Endothelial cell of umbilical vein (primary cell): Measurements from ENCODE around the gene HECW1. TPM values are rescaled to one million over a fixed set of nuclear protein-coding genes. Genes with fewer than 3 reads are reported as not detected.

Experiments used
- BruUV-seq: library from RNA; stranded (reverse); fragments of 400-500 nt; replicated peaks from 2 replicates; lab custom pipeline; 2021; lab: Mats Ljungman, UMichigan
- CTCF ChIA-PET: fragments of 300-600, 350-600 bp; sonication (Branson Sonifier 250); formaldehyde crosslinking; loops from one replicate; lab custom pipeline; 2021; ENCODE audit warnings: antibody characterized with exemption, inconsistent platforms; lab: Charles Lee
- POLR2A ChIA-PET: fragments of 300-600, 350-600 bp; sonication (Branson Sonifier 250); formaldehyde crosslinking; loops from one replicate; lab custom pipeline; 2021; ENCODE audit warnings: antibody characterized with exemption, inconsistent platforms; lab: Charles Lee
- DNase-seq: peaks from one replicate; pipeline ENCODE4 v3.0.0-alpha.2; 2011; ENCODE audit warnings: low read depth, low spot score
- FAIRE-seq: peaks from 2 replicates; lab custom pipeline; 2011; peaks lifted over from hg19 to GRCh38; lab: Jason Lieb, UNC
- H2AFZ ChIP-seq: 2 replicates; pipeline ENCODE4 v1.6.0; 2012; ENCODE audit warnings: low read depth, low read length, control low read depth, inconsistent platforms
- H3K27ac ChIP-seq: 2 replicates; pipeline ENCODE4 v1.5.1; 2011; ENCODE audit warnings: low read depth, mild to moderate bottlenecking, control low read depth, low read length, moderate library complexity; ENCODE audit not compliant: insufficient read depth
- H3K27me3 ChIP-seq, 2 experiments: 2 replicates each; pipeline versions ENCODE4 v1.6.0 to v1.6.1; 2011; ENCODE audit warnings: low read length in 2 of 2, mixed read lengths in 1 of 2; ENCODE audit not compliant: control insufficient read depth in 2 of 2, insufficient read depth in 2 of 2
- H3K36me3 ChIP-seq, 2 experiments: 2 replicates in 1 of 2; 3 replicates in 1 of 2; pipeline ENCODE4 v1.5.1; 2011; ENCODE audit warnings: low read length in 2 of 2, mild to moderate bottlenecking in 1 of 2, moderate library complexity in 1 of 2; ENCODE audit not compliant: control insufficient read depth in 2 of 2, insufficient read depth in 2 of 2; ENCODE audit errors: extremely low read depth in 1 of 2
- H3K4me1 ChIP-seq: 3 replicates; pipeline ENCODE4 v1.5.1; 2011; ENCODE audit warnings: mild to moderate bottlenecking, low read length; ENCODE audit not compliant: control insufficient read depth, insufficient read depth; ENCODE audit errors: extremely low read depth
- H3K4me2 ChIP-seq: 2 replicates; pipeline ENCODE4 v1.6.1; 2011; ENCODE audit warnings: low read length, control low read depth, mixed read lengths; ENCODE audit not compliant: insufficient read depth
- H3K4me3 ChIP-seq, 3 experiments: fragments of 200-600 bp in 1 of 3; sonication (generic), shearing (Covaris generic) in 1 of 3; replicated peaks in 1 of 3; 2 replicates each; pipeline ENCODE4 v1.5.1; 2011 to 2016; ENCODE audit warnings: control low read depth in 3 of 3, low read length in 3 of 3, mild to moderate bottlenecking in 2 of 3, inconsistent platforms in 1 of 3, low read depth in 1 of 3, moderate library complexity in 1 of 3; ENCODE audit not compliant: insufficient read depth in 1 of 3
- H3K79me2 ChIP-seq: 2 replicates; pipeline ENCODE4 v1.6.0; 2012; ENCODE audit warnings: low read length, inconsistent platforms; ENCODE audit not compliant: control insufficient read depth, insufficient read depth
- H3K9ac ChIP-seq: replicated peaks from 2 replicates; pipeline ENCODE3; 2011; ENCODE audit warnings: low read length, control low read depth; ENCODE audit not compliant: insufficient read depth; ENCODE audit errors: extremely low read depth
- H3K9me1 ChIP-seq: replicated peaks from 3 replicates; pipeline ENCODE4 v1.6.0; 2011; ENCODE audit warnings: mild to moderate bottlenecking, low read length; ENCODE audit not compliant: control insufficient read depth, insufficient read depth; ENCODE audit errors: extremely low read depth
- H3K9me3 ChIP-seq: replicated peaks from 2 replicates; pipeline ENCODE4 v1.5.1; 2012; ENCODE audit warnings: low read length, inconsistent platforms; ENCODE audit not compliant: control insufficient read depth, insufficient read depth
- H4K20me1 ChIP-seq: replicated peaks from 2 replicates; pipeline ENCODE3; 2011; ENCODE audit warnings: mild to moderate bottlenecking, low read length; ENCODE audit not compliant: control insufficient read depth, insufficient read depth; ENCODE audit errors: extremely low read depth
- EZH2 ChIP-seq: IDR thresholded peaks from 2 replicates; pipeline ENCODE4 v1.6.1; 2012; ENCODE audit warnings: borderline replicate concordance, low read depth, mild to moderate bottlenecking, moderate library complexity, low read length, inconsistent platforms; ENCODE audit not compliant: severe bottlenecking
- FOS ChIP-seq: IDR thresholded peaks from 2 replicates; pipeline ENCODE4 v1.6.1; 2011; ENCODE audit warnings: mild to moderate bottlenecking, low read length, moderate library complexity, borderline replicate concordance; ENCODE audit not compliant: insufficient read depth
- GATA2 ChIP-seq: IDR thresholded peaks from 2 replicates; pipeline ENCODE4 v1.7.0; 2011; ENCODE audit warnings: low read depth, mild to moderate bottlenecking, moderate library complexity, mixed read lengths, low read length; ENCODE audit not compliant: insufficient read length, insufficient read depth
- JUN ChIP-seq: IDR thresholded peaks from 2 replicates; pipeline ENCODE4 v1.6.1; 2011; ENCODE audit warnings: borderline replicate concordance, low read depth; ENCODE audit not compliant: insufficient read length, insufficient read depth
- MYC ChIP-seq: IDR thresholded peaks from one replicate; pipeline ENCODE4 v1.6.1; 2011; ENCODE audit warnings: mild to moderate bottlenecking, low read depth, low read length
- POLR2A ChIP-seq: IDR thresholded peaks from 2 replicates; pipeline ENCODE4 v1.6.1; 2012; ENCODE audit warnings: low read depth, mild to moderate bottlenecking, control low read depth, low read length
- POLR2AphosphoS5 ChIP-seq: IDR thresholded peaks from 2 replicates; pipeline ENCODE4 v1.6.1; 2012; ENCODE audit warnings: low read depth, mild to moderate bottlenecking, control low read depth, low read length, moderate library complexity; ENCODE audit not compliant: insufficient read depth
- dilution Hi-C: fragments of 300-500 bp; cut with MboI; formaldehyde crosslinking; loops from one replicate; pipeline ENCODE4 v1.15.0; 2019; ENCODE audit warnings: low sequenced_read_pairs; ENCODE audit not compliant: extremely low pct_ligation_motif_present
- intact Hi-C: fragments of 100-400 bp; cut with micrococcal nuclease; formaldehyde crosslinking; loops from one replicate; pipeline ENCODE4 v1.10.0; 2022
- polyA plus RNA-seq, 4 experiments: library from polyadenylated mRNA; depleted of rRNA in 3 of 4; stranded (reverse) in 3 of 4; unstranded in 1 of 4; fragments of >200 nt; gene quantifications; 2 replicates each; pipeline versions ENCODE4 v1.2.1 to v1.2.3, GENCODE V29; 2011 to 2012; ENCODE audit warnings: missing spikeins in 1 of 4
- total RNA-seq: library from RNA; stranded (reverse); gene quantifications from 2 replicates; pipeline ENCODE4 v1.2.3, GENCODE V29; 2021
- TF ChIP-seq, protein P1 (sequence below): IDR thresholded peaks from 2 replicates; pipeline ENCODE4 v1.6.1; 2011; ENCODE audit not compliant: insufficient read depth, insufficient read length
- TF ChIP-seq, protein P2 (sequence below), 2 donors: IDR thresholded peaks; 1 replicate in 1 of 2; 2 replicates in 1 of 2; pipeline ENCODE4 v1.5.1; 2011; ENCODE audit warnings: low read length in 2 of 2, mild to moderate bottlenecking in 2 of 2, moderate library complexity in 2 of 2, control low read depth in 1 of 2, inconsistent platforms in 1 of 2, low read depth in 1 of 2; ENCODE audit not compliant: insufficient read depth in 1 of 2; ENCODE audit errors: extremely low read depth in 1 of 2

The HECW1 gene
- total and polyA plus RNA-seq, 2 donors (not counting 3 experiments of a cell fraction or from before 2014, with no cell fraction given): not detected

DNA sequence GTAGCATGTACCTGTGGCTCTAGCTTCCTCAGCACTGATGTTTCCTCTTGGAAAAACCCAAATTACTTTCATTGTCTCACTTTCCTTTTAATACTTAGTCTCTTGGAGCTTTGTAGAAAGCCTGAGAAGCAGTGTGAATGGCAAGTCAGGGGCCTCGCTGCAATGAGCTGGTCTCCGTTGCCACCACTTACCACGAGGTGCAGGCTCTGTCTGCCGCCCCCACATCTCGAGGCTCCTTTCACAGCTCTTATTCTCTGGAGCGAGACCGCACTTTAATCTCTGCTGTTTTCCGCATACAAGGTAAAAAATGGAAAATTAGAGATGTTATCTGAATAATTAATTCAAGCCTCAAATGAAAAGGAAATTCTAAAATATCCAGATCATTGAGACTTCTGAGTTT is 186.2 kb downstream of the HECW1 start:
- H3K4me1 ChIP-seq: no peaks in the 10 kb centered on the region
- dilution Hi-C loops (no loop called here), intact Hi-C loops (no loop called here)
- H3K27ac ChIP-seq: no peak overlapping the region
- ChIA-PET POLR2A (no interaction called here), CTCF (interaction anchor here (0.9 kb wide), 1 partner anchor 141 kb away, joined by 3 read pairs; no protein-coding TSS in a partner anchor)
- BruUV-seq: no TSS peak
- no peaks in the 10 kb centered on the region for H3K79me2 ChIP-seq
- H3K27me3 ChIP-seq: peaks cover 0 to 2% of the 10 kb centered on the region in 2 experiments
- TF ChIP-seq POLR2A (no peak), POLR2AphosphoS5 (no peak), MYC (no peak), JUN (no peak), GATA2 (no peak), EZH2 (no peak), FOS (no peak)
- TF ChIP-seq, protein P1, sequence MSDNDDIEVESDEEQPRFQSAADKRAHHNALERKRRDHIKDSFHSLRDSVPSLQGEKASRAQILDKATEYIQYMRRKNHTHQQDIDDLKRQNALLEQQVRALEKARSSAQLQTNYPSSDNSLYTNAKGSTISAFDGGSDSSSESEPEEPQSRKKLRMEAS: no peak
- TF ChIP-seq, protein P2, sequence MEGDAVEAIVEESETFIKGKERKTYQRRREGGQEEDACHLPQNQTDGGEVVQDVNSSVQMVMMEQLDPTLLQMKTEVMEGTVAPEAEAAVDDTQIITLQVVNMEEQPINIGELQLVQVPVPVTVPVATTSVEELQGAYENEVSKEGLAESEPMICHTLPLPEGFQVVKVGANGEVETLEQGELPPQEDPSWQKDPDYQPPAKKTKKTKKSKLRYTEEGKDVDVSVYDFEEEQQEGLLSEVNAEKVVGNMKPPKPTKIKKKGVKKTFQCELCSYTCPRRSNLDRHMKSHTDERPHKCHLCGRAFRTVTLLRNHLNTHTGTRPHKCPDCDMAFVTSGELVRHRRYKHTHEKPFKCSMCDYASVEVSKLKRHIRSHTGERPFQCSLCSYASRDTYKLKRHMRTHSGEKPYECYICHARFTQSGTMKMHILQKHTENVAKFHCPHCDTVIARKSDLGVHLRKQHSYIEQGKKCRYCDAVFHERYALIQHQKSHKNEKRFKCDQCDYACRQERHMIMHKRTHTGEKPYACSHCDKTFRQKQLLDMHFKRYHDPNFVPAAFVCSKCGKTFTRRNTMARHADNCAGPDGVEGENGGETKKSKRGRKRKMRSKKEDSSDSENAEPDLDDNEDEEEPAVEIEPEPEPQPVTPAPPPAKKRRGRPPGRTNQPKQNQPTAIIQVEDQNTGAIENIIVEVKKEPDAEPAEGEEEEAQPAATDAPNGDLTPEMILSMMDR (IDR thresholded peaks at IDR 0.05; ENCODE audit: extremely low read depth in 1 of 2, insufficient read depth in 1 of 2, low read depth in 1 of 2, low read length in 2 of 2): no peak
- H3K4me2 ChIP-seq: no peak overlapping the region
- no peaks in the 10 kb centered on the region for H3K9me1 ChIP-seq
- H3K9ac ChIP-seq: no peak overlapping the region
- DNase-seq (no peak), FAIRE-seq (no peak)
- H3K9me3 ChIP-seq: no peaks in the 10 kb centered on the region
- H3K36me3 ChIP-seq: no peaks in the 10 kb centered on the region
- no peak overlapping the region for H3K4me3 ChIP-seq
- no peaks in the 10 kb centered on the region for H4K20me1 ChIP-seq
- H2AFZ ChIP-seq: no peak overlapping the region
